ENCODE measurements around the gene MNX1.

MNX1 gene

DNA sequence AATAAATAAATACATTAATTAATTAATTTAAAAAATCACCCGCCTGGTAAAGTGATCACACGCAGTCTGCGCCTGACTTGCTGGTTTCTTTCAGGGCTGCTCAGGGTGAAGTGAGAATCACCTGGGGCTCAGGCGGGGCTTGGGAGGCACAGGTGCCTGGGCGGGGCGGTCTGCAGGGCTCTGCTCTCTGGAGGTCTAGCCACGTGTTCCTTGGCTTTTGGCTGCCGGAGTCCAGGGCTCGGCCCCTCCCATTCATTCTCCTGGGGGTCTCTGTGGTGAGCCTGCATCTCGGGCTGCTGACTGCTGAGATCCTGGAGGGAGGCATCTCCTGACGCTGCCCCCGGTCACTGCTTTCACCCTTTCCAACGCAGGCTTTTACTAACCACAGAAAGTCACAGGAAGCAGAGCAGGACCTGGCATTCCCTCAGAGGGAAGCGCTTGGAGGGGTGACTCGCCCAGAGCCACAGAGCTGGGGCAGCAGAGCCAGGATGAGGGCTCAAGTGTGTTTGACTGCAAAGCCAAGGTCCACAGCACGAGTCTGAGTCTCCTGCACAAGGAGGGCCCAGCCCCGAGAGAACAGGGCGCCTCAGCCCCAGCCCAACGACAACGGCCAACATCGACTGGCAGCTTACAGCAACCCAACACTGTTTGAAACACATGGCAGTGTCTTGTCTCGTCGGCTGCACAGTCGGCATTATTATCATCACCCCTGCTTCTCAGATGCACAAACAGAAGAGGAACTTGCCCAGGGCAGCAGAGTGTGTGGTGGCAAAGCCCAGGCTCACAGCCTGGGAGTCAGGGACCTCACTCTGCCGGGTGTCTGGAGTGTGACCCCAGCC, 22.4 kb upstream of the MNX1 start:
- no peak for DNase-seq (ENCODE audit: low read depth, low spot score)

DNA sequence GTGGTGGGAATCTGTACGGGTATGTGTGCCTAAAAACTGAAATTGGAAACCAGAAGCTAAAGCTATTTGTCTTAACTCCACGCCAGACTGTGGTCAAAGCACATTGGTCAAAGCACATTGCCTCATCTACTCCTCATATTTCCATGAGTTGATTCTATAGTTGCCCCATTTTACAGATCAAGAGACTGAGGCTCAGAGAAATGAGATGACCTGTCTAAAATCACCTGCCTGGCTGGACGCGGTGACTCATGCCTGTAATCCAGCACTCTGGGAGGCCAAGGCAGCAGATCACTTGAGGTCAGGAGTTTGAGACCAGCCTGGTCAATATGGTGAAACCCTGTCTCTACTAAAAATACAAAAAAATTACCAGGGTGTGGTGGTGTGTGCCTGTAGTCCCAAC, 21.7 kb upstream of the MNX1 start:
- no peak for DNase-seq (ENCODE audit: low read depth, low spot score)

DNA sequence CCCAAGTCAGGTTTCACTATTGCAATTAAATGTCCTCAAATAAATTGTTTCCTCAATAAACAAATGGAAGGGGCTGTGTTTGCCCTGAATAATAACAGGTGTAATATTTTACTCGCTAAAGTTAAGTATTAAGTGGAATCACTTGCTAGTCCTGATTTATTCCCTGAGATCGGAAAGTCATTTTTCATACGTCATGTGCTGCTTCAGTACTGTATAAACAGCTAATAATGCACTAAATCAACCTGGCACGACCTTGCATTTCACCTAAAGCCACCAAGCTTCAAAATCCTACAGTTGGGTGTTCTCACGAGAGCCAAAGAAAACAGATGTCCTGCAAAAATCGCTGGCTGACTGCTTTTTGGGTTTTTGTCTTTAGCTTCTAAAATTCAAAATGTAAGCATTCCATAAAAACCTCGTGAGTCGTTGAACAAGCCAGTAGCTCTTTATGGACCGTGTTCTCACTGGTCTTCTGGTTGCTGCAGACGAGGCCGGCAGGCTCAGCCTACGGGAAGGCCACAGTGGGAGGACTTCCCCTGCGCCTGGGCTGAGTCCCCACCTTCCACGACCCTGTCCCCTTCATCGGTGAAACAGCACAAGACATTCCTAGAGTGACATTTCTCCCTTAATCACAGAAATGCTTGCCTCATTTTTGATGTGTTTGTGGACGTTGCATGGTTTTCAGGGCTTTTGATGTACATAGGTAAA, 17.9 kb upstream of the MNX1 start:
- no peak for DNase-seq (ENCODE audit: low read depth, low spot score)

DNA sequence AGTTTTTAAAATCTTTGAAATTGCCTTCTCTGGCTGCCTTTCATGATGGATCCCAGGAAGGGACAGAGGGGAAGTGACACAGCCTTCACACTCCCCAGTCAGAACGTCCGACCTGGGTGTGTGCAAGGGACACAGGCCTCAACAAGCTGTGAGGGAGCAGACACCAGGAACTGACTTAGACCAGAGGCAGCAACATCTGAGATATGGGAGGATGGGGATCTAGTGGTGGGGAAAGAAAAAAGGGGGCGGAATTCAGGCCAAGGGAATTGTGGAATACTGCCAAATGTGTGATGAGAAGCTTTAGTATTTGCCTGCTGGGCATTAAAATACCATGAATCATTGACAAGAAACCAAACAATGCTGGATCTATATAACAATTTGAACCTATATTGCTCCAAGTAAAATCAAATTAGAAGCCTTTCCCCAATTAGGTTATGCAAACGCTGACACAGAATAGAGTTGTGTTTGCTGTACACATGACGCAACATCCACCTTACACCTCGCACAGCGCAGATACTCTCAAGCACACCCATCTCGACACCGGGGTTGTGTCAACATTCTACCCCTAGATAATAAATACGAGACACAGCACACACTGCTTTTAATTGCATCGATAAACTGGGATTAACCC, 17.2 kb upstream of the MNX1 start:
- no peak for DNase-seq (ENCODE audit: low read depth, low spot score)

DNA sequence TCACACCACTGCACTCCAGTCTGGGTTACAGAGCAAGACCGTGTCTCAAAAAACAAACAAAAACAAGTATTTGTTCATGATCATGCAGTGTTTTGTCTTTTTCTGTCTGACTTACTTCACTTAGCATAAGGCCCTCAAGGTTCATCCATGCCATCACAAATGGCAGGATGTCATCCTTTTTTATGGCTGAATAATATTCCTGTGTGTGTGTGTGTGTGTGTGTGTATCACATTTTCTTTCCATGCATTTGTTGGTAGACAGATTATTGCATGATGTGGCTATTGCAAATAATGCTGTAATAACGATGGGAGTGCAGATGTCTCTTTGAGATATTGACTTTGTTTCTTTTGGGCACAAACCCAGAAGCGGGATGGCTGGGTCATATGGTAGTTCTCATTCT, 14.3 kb upstream of the MNX1 start:
- no peak for DNase-seq (ENCODE audit: low read depth, low spot score)

DNA sequence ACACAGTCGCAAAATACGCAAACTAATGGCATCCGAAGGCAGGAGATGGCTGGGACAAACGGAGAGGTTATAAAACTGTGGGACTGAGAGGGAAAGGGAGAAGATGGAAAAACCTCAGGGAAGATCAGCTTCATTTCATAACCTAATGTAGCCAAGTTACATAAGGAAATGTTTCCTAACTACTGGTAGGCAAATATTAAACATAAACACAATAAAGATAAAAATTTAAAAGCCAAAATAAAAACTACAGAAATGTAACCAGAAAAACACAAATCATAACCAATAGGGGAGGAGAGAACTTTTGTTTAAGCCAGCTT, 13.1 kb upstream of the MNX1 start:
- DNase-seq (ENCODE audit: low read depth, low spot score), result no peak

DNA sequence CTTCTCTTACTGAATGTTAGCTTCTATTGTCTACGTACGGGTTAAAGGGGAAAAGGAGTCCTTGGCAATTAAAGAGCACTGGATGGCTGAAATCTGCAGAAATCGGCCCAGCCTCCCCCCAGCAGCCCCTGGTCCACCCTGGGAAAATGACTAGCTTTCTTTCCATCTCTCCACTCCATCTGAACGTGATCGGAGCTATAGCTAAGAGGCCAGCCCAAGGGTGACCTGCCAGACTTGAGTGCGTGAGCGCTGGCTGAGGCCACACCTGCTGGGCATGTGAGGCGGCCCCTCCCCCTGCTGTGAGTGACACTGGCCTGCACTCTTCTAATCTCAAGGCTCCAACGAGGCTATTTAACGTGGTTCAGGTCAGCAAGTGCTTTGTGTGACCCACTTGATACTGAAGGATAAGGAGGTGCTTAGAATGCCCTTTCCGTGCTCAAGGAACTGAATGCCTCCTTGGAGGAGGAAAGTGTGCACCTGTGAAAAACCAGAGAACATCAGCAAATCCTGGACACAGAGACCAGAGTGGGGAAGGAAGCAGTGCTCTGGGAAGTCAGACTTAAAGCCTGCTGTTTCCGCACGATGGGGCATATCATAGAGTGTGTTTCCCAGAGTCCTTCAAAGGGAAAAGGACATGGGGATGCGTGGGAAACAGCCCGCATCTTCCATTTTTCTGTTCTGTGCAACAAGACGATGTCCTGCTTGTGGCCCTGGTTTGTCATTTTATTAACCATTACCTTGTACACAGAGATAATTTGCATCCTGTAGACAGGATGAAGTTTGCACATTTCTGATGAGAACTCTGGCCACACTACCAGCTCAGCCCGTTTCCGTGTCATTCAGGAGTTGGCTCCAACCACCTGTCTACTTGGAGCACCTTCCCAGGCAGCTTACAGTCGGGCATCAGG, 12.5 kb upstream of the MNX1 start:
- no peak for DNase-seq (ENCODE audit: low read depth, low spot score)

DNA sequence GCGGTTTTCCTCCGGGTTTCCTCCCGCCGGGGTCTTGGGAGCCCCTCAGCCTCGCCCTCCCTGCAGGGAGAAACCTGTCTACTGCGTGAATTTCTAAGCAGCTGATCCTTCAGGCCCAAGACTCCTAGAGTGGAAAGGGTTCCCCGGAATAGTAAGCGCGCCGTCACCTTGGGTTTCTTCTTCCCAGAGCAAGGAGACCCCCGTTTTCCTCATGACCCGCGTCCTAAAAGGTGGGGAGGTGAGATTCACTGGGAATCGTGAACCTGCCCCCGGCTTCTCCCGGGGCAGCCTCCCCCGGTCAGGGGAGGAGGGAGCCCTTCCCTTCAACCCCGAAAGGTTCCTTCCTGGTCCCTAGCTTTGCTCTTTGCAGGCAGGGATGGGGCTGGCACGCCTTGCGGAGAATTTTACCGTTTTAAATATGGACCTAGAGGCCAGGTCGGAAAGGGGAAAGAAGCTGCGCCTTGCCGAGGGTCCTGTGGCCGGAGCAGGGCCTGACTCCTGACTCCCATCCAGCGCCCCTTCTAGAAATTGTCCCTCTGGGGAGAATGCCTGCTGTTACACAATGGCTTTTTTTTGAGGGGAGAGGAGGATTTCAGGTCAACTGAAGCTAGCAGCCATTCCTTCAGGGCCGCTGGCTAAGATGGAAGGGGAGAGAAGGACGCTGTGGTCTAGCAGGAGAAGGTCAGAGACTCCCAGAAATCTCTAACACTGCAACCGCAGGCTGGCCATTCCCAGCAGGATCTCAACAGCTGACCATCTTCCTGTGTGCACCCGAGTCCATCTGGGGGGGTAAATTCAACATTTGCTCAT, 11.6 kb upstream of the MNX1 start:
- no peak for DNase-seq (ENCODE audit: low read depth, low spot score)

DNA sequence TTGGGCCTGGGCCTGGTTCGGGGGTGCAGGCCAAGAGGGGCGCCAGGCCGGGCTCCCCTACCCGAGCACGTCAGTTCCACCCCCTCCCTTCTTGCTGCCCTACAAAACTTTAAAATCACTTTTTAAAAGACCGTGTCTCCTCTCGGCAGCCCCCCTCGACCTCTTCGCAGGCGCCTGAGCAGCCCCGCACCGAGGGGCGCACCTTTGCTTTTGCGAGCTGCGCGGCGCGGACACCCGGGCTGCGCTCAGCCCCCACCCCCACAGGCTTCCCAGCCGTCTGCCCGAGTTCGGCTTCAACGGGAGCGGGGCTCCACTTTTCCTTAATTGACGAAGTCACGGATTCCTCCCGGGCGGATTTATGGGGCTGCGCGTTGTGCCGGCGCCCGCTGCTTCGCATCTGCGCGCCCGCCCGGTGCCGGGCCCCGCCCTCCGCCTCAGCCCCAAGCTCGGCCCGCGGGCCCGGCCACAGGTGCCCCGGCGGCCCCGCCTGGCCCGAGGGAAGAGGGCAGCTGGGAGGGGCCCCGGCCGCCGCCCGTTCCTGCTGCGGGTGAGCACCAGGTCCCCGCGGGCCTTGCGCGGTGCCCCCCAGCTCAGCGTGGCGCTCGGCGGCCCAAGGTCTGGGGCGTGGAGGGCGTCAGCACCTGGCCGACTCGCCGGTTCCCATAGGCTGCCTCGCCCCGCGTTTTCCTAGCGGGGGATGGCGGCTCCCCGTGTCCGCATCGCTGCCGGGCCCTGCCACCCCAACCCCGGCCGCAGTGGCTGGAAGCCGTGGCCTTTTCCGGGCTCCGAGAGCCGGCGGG, 10.8 kb upstream of the MNX1 start:
- DNase-seq (ENCODE audit: low read depth, low spot score), result no peak

DNA sequence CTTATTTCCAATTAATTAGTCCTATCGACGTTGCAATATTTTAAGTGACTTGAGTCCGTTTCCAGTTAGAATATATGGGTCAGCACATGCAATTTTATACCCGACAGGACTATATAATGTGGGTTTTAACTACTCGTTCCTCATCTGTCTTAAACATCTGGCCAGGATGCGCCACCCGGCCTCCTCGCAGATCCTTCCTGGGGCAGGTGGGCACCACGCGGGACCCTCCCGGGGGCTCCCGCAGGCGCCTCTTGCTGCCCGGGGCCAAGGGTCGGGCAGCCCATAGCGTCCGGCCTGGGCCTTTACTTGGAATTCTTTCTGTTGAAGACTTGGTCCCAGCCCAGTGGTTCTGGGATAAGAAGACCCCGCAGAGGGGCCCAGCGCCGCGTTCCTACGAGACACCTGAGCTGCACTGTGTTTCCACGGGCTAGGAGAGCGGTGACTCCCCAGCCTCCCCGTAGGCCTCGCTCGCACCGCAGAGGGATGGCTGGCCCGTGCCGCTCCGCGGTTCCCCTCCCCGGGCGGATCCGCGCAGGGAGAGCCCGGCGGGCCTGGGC, 10.1 kb upstream of the MNX1 start:
- no peak for DNase-seq (ENCODE audit: low read depth, low spot score)

DNA sequence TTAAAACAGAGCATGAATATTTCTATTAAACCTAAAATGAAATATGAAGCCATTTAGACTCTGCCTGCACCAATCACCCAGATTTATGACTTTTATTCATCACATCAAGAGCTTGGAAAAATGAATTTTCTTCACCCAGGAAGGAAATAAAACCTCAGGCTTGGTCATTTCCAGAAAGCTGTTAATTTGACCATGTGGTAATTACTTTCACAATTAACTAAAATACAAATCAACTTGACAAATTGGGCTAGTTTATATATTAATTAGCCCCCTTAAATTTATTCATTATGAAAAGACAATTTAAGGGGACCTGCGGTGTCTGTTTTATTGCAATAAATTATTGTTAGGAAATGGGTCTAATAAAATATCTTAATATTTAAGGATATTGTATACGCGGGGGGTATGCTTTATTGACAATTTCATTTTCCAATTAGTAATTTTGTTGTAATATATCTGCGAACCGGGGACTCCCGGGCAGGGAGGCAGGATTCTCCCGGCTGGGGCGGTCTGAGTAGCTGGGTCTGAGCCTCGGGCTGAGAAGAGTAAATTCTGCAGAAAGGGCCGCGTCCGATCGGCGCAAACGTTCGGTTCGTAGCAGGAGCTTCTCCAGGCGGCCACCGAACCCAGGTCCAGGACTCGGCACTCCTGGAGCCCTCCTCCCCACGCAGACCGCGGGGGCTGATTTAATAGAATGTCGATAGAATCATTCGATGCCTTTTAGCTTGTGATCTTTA, 9.4 kb upstream of the MNX1 start:
- DNase-seq (ENCODE audit: low read depth, low spot score), result no peak

DNA sequence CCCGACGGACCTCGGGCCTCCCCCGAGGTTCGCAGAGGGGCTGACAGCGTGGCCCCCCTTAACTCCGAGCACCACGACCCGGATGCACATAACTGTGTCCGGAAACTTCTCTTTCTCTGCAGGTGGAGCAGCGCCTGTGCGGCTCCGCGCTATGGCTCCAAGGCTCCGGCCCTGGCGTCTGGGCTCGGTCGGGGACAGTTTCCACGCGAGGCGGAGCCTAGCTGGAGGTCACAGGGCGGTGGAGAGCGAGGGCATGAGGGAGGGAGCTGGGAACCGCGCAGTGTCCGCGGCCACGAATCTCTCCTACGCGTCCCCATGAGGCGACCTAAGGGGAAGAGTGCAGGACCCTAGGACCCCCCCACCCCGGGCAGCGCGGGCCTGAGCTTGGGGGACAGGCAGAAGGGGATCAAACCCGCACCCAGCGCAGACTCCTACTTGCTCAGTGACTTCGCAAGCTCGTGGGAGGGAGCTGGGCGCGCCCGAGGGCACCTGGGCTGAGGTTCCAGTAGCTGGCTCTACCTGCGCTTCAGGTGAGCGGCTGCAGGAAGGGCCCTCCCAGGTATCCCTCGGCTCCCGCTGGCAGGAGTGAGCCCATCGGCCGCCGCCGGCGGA, 8.6 kb upstream of the MNX1 start:
- DNase-seq (ENCODE audit: low read depth, low spot score), result no peak

DNA sequence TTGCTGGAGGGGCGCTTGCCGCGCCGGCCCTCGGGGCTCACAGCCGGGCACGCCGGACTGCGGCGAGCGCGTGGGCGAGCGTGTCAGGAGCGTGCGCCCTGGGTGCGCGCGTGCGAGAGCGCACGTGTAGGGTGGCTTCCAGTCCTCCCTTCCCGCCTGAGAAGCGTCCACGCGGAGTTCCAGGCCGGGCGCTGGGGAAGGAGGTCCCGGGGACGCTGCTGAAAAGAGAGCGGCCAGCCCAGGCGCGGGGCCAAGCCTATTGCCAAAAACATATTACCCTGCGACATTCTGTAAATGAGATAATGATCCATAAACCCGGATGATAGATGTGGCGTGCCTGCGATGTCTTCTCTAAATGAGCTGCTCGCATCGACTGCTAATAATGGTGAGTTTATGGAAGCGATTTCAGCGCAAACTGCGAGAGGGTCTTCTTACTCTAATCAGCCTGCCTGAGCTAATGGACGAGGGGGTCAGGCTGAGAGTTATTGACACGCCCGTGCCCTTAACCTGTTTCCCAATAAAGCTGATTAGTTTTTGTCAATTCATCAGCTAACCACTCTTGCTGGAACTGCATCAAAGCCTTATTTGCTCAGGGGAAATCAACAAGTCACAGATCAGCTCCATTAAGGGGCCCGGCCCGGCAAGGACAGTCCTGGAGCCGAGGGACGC, 8.0 kb upstream of the MNX1 start:
- DNase-seq (ENCODE audit: low read depth, low spot score), result no peak

DNA sequence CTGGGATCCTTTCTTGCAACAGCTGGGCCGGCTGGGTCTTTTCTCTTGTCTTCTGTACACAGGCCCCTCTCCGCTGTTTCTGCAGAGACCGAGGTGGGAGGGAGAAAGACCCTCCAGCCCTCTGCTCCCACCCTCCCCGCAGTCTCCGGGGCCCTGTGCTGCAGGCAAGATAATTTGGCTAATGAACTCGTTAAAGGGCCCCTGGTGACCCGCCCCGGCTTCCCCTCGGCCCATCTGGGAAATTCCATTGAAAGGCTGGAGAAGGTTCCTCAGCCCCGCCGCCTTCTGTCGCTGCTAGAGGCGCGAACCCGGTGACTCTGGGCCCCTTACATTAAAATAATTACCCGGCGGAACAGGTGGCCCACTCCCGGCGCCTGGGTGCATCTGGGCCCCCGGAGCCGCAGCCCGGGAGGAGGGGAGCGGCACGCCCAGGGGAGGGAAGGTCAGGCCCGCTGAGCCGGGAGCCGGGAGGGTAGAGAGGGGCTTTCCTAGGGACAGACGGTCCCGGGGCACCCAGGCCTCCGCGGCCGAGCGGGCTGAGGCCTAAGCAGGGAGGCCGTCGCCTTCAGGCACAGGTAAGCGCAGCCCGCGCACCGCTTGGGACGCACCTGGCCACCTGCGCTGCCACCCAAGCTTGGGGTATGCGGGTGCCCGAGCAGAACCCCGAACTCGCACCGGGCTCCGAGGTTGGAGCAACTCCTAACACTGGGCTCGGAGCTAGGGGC, 7.3 kb upstream of the MNX1 start:
- no peak for DNase-seq (ENCODE audit: low read depth, low spot score)

DNA sequence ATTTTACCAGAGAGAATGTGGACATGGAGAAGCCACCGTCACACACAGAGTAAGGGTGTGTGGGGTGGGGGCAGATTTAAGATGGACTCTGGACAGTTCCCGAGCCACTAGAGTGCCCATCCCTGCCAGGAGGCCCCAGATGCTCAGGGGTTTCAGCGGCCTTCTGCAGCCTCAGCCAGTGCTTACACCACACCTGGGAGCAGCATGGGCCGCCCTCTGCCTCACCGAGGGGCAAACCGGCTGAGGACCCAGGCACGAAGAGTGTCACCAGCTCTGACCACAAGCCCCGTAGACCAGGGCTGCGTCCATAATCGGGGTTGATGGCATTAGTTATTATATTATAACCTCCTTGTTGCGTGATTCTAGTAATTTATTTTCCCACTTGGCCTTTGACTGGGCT, 6.7 kb upstream of the MNX1 start:
- no peak for DNase-seq (ENCODE audit: low read depth, low spot score)

DNA sequence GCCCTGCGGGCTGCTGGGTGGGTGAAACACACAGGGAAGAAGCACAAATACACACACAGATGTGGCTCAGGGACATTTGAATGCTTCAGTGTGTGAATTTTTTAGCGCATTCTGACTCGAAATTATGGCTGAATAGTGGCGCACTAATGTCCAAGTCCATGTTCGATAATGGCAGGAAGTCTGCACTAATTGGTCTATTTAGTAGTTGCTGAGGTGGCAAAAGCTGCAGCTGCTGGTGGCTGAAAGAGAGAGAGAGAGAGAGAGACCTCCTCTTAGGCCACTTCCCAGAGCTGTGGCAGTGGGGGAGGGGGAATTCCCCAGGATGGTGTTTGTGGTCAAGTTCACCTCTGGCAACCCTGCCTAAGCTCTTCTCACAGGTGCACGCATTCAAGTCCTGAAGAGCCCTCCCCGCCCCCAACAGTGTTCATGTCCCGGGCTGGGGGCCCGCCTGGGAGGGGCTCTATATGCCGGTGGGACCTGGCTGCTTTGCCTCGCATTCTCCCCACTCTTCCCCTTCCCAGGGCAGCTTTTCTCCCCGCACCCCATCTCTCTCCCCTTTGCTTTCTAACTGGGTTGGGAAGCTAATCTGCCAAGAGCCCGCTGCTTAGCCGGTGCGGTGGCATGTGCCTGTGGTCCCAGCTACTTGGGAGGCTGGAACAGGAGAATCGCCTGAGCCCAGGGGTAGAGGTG, 6.0 kb upstream of the MNX1 start:
- no peak for DNase-seq (ENCODE audit: low read depth, low spot score)

DNA sequence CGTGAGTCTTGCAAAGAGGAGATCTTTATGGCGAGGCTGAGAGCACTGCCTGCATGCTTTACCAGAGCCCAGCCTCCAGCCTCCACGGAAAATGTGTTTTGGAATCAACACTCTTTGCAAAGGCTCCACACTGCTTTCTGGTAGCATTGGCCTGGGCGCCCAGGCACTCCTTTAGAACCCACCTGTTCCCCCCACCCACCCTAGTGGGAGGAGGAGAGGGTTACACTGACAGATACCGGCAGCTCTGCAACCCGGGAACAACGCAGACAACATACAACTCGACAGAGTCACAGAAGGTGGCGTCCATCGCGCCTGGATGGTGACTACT, 5.5 kb upstream of the MNX1 start:
- no peak for DNase-seq (ENCODE audit: low read depth, low spot score)
